NCI-H526 treated with DMSO at 0.1 percent for 48 hours (cell line): ENCODE measurements around the gene DHRS13.
"Not testable (repeated sequence)": the region's sequence is repeated elsewhere in the genome, so short reads cannot be mapped to it uniquely, and the experiment has no call there.

ENCODE experiments used
- DNase-seq: peaks from one replicate; lab custom pipeline; 2025; lab: John Stamatoyannopoulos, UW

DHRS13 gene

GRCh38 chr17:28901866-28902818 is 737 bp downstream of the DHRS13 start:
- peak; percentile 87 for DNase-seq

- no peak for DNase-seq
These were observed 1.7 kb downstream of the DHRS13 start for GRCh38 chr17:28900986-28901726.

- DNase-seq, result no peak
These were observed 3.6 kb downstream of the DHRS13 start for GRCh38 chr17:28899212-28899815.

GRCh38 chr17:28898527-28898955 is 4.3 kb downstream of the DHRS13 start:
- DNase-seq, result no peak

- peak; percentile 70 for DNase-seq
These were observed 4.9 kb downstream of the DHRS13 start for GRCh38 chr17:28897769-28898526.

- peak; percentile 77 for DNase-seq
These were observed 5.8 kb downstream of the DHRS13 start, which contains the start of gene FLOT2 for GRCh38 chr17:28896884-28897768. Gene FLOT2, minus strand, starts transcription at chr17:28897733. Its CDS starts 159 bp downstream, at chr17:28897574.

GRCh38 chr17:28896491-28896883 is 6.4 kb downstream of the DHRS13 start:
- DNase-seq, result peak; percentile 45

GRCh38 chr17:28895794-28896447 is 7.0 kb downstream of the DHRS13 start:
- no peak for DNase-seq

GRCh38 chr17:28893248-28894183 is 9.4 kb downstream of the DHRS13 start:
- not testable (repeated sequence) for DNase-seq

GRCh38 chr17:28892024-28892423 is 10.9 kb downstream of the DHRS13 start:
- no peak for DNase-seq

- no peak for DNase-seq
These were observed 11.7 kb downstream of the DHRS13 start for GRCh38 chr17:28891201-28891600.

- no peak for DNase-seq
These were observed 12.9 kb downstream of the DHRS13 start for GRCh38 chr17:28889996-28890395.

- DNase-seq, result no peak
These were observed 14.0 kb downstream of the DHRS13 start for GRCh38 chr17:28888832-28889231.

GRCh38 chr17:28887871-28888471 is 14.9 kb downstream of the DHRS13 start:
- no peak for DNase-seq

- DNase-seq, result no peak
These were observed 16.9 kb downstream of the DHRS13 start for GRCh38 chr17:28885951-28886350.

- no peak for DNase-seq
These were observed 17.5 kb downstream of the DHRS13 start for GRCh38 chr17:28885363-28885762.

GRCh38 chr17:28883967-28884702 is 18.7 kb downstream of the DHRS13 start:
- DNase-seq, result no peak
